Ureter (tissue), 1 donor: ENCODE results near the gene KIAA1191. TPM values are rescaled to one million over a fixed set of nuclear protein-coding genes. Genes with fewer than 3 reads are reported as not detected.
"Not testable (repeated sequence)": the region's sequence is repeated elsewhere in the genome, so short reads cannot be mapped to it uniquely, and the experiment has no call there.

Experiments used
- DNase-seq: peaks from one replicate; pipeline ENCODE4 v3.0.0-alpha.2; 2020; ENCODE audit warnings: low spot score
- total RNA-seq: library from RNA; stranded (reverse); gene quantifications from one replicate; pipeline ENCODE4 v1.2.4, GENCODE V29; 2023
- donor health status: DM: yes; HTN: yes; CAD: no.

Gene KIAA1191
- 115 TPM for total RNA-seq

- peak; percentile 94 for DNase-seq
Observed at GRCh38 chr5:176361437-176362232, at the start of gene KIAA1191. TSS of gene KIAA1191 (minus strand) at chr5:176361764. CDS start at chr5:176359508, 2,256 bp downstream.

GRCh38 chr5:176410486-176411180, 49.1 kb upstream of the KIAA1191 start:
- DNase-seq, result no peak

- no peak for DNase-seq
Observed at GRCh38 chr5:176409765-176410164, 48.2 kb upstream of the KIAA1191 start.

- DNase-seq, result no peak
Observed at GRCh38 chr5:176408590-176408989, 47.0 kb upstream of the KIAA1191 start.

GRCh38 chr5:176408252-176408573, 46.6 kb upstream of the KIAA1191 start:
- not testable (repeated sequence) for DNase-seq

- DNase-seq, result no peak
Observed at GRCh38 chr5:176407456-176408251, 46.1 kb upstream of the KIAA1191 start.

GRCh38 chr5:176406436-176407052, 45.0 kb upstream of the KIAA1191 start:
- DNase-seq, result no peak

GRCh38 chr5:176405656-176406435, 44.3 kb upstream of the KIAA1191 start:
- no peak for DNase-seq

- no peak for DNase-seq
Observed at GRCh38 chr5:176401281-176402205, 40.0 kb upstream of the KIAA1191 start.

- no peak for DNase-seq
Observed at GRCh38 chr5:176400382-176401156, 39.0 kb upstream of the KIAA1191 start.

GRCh38 chr5:176397736-176398420, 36.3 kb upstream of the KIAA1191 start:
- no peak for DNase-seq

- DNase-seq, result no peak
Observed at GRCh38 chr5:176396330-176396729, 34.8 kb upstream of the KIAA1191 start.

GRCh38 chr5:176394881-176395675, 33.5 kb upstream of the KIAA1191 start:
- no peak for DNase-seq

GRCh38 chr5:176394096-176394495, 32.5 kb upstream of the KIAA1191 start:
- no peak for DNase-seq

- no peak for DNase-seq
Observed at GRCh38 chr5:176392526-176392925, 31.0 kb upstream of the KIAA1191 start.

- DNase-seq, result no peak
Observed at GRCh38 chr5:176391999-176392398, 30.4 kb upstream of the KIAA1191 start.

- no peak for DNase-seq
Observed at GRCh38 chr5:176391479-176391878, 29.9 kb upstream of the KIAA1191 start.
